Activated CD4-positive, alpha-beta memory T cell treated with anti-CD3 and anti-CD28 coated beads, Interleukin-2, amount 10 ng/mL, durations not matched to agents 7 days and 5 days (primary cell): Measurements from ENCODE around the gene PATL2. TPM values are rescaled to one million over a fixed set of nuclear protein-coding genes. Genes with fewer than 3 reads are reported as not detected.
"Not testable (repeated sequence)": the region's sequence is repeated elsewhere in the genome, so short reads cannot be mapped to it uniquely, and the experiment has no call there.

Experiments used
- CTCF ChIA-PET: fragments of 350-600 bp; sonication (Branson Sonifier 250); formaldehyde crosslinking; loops from one replicate; lab custom pipeline; 2021; ENCODE audit warnings: antibody characterized with exemption, inconsistent platforms; lab: Charles Lee
- POLR2A ChIA-PET: fragments of 350-600 bp; sonication (Branson Sonifier 250); formaldehyde crosslinking; loops from one replicate; lab custom pipeline; 2021; ENCODE audit warnings: antibody characterized with exemption; lab: Charles Lee
- DNase-seq: peaks from one replicate; pipeline ENCODE4 v3.0.0-alpha.2; 2020
- H3K27ac Mint-ChIP-seq: one replicate; pipeline ENCODE4 v1.8.0; 2021; ENCODE audit warnings: mild to moderate bottlenecking, mixed read lengths
- H3K27me3 Mint-ChIP-seq: one replicate; pipeline ENCODE4 v1.8.0; 2021; ENCODE audit warnings: mixed read lengths
- H3K36me3 Mint-ChIP-seq: one replicate; pipeline ENCODE4 v1.8.0; 2021; ENCODE audit warnings: low read depth, mixed read lengths
- H3K4me1 Mint-ChIP-seq: one replicate; pipeline ENCODE4 v1.8.0; 2021; ENCODE audit warnings: mixed read lengths
- H3K4me3 Mint-ChIP-seq: one replicate; pipeline ENCODE4 v1.8.0; 2021; ENCODE audit warnings: mild to moderate bottlenecking, mixed read lengths
- H3K9me3 Mint-ChIP-seq: one replicate; pipeline ENCODE4 v1.8.0; 2021; ENCODE audit warnings: mixed read lengths
- total RNA-seq, 2 experiments: library from RNA; stranded (reverse); gene quantifications; one replicate each; pipeline ENCODE4 v1.2.3, GENCODE V29; 2021

PATL2 gene
- total RNA-seq, 2 experiments from 2014 or later, result 36.3 to 36.8 TPM

GRCh38 chr15:44633603-44634002 lies 77.5 kb downstream of the PATL2 start:
- H3K36me3 Mint-ChIP-seq, result peaks cover 55% of the 10 kb centered on the region
- ChIA-PET POLR2A (interaction anchor here (0.9 to 1.8 kb wide), 3 partner anchors 29 to 96 kb away, joined by 3 to 6 read pairs (median 4); partner anchors contain the start of genes B2M, PATL2 and SPG11), CTCF (interaction anchor here (1.3 to 1.6 kb wide), 2 partner anchors 26 to 29 kb away, joined by 3 to 6 read pairs; partner anchors contain the start of gene SPG11)
- no peaks in the 10 kb centered on the region for H3K27me3 Mint-ChIP-seq
- H3K4me1 Mint-ChIP-seq, result peaks cover 17% of the 10 kb centered on the region
- H3K27ac Mint-ChIP-seq, result peak overlapping the region; percentile 59
- no peak overlapping the region for H3K4me3 Mint-ChIP-seq
- DNase-seq, result no peak
- H3K9me3 Mint-ChIP-seq, result peaks cover 2% of the 10 kb centered on the region

GRCh38 chr15:44625286-44625685 lies 85.8 kb downstream of the PATL2 start:
- H3K4me3 Mint-ChIP-seq, DNase-seq, H3K27me3 Mint-ChIP-seq, H3K4me1 Mint-ChIP-seq, H3K27ac Mint-ChIP-seq, H3K9me3 Mint-ChIP-seq: not testable (repeated sequence)
- POLR2A ChIA-PET, result interaction anchor here (0.6 kb wide), 1 partner anchor 12 kb away, joined by 3 read pairs; no protein-coding TSS in a partner anchor
- CTCF ChIA-PET, result interaction anchor here (0.6 to 1.2 kb wide), 2 partner anchors 31 to 882 kb away, joined by 3 read pairs; no protein-coding TSS in a partner anchor
- peaks cover 68% of the 10 kb centered on the region for H3K36me3 Mint-ChIP-seq

DNA sequence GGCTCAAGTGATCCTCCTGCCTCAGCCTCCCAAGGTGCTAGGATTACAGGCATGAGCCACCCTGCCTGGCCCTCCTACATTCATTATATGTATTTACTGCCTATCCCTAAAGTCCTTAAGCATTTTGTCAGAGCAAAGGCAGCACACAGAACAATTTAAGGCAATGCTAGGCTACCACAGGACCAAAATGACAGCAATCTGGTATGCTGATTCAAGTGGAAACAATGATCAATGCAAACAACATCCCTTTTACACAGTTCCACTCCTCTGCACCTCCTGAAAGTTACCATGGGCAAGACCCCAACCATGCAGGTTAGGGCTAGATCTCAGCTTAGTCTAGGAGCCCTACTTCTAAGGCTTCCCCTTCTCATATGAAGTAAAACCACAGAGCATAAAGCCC lies 87.9 kb downstream of the PATL2 start:
- Mint-ChIP-seq H3K27me3 (no peaks in the 10 kb centered on the region), H3K4me3 (no peak overlapping the region), H3K36me3 (peaks cover 63% of the 10 kb centered on the region), H3K9me3 (no peaks in the 10 kb centered on the region), H3K27ac (no peak overlapping the region), H3K4me1 (peaks cover 7% of the 10 kb centered on the region)
- ChIA-PET POLR2A (interaction anchor here (0.5 to 0.6 kb wide), 2 partner anchors 113 to 813 kb away, joined by 3 read pairs; partner anchors contain the start of gene TRIM69), CTCF (interaction anchor here (0.6 kb wide), 1 partner anchor 8 kb away, joined by 4 read pairs; no protein-coding TSS in a partner anchor)
- DNase-seq, result no peak

- peaks cover 4% of the 10 kb centered on the region for H3K4me1 Mint-ChIP-seq
- H3K27ac Mint-ChIP-seq, result no peak overlapping the region
- H3K9me3 Mint-ChIP-seq, result no peaks in the 10 kb centered on the region
- H3K4me3 Mint-ChIP-seq, result no peak overlapping the region
- ChIA-PET POLR2A (no interaction called here), CTCF (interaction anchor here (0.5 to 1.9 kb wide), 2 partner anchors 35 to 400 kb away, joined by 3 to 7 read pairs; no protein-coding TSS in a partner anchor)
- DNase-seq, result no peak
- peaks cover 68% of the 10 kb centered on the region for H3K36me3 Mint-ChIP-seq
- no peaks in the 10 kb centered on the region for H3K27me3 Mint-ChIP-seq
Observed at GRCh38 chr15:44620081-44620480, 91.0 kb downstream of the PATL2 start.

GRCh38 chr15:44616974-44617373 lies 94.1 kb downstream of the PATL2 start:
- H3K27me3 Mint-ChIP-seq, result no peaks in the 10 kb centered on the region
- peaks cover 70% of the 10 kb centered on the region for H3K36me3 Mint-ChIP-seq
- ChIA-PET CTCF (no interaction called here), POLR2A (no interaction called here)
- no peak overlapping the region for H3K27ac Mint-ChIP-seq
- no peaks in the 10 kb centered on the region for H3K4me1 Mint-ChIP-seq
- DNase-seq, result no peak
- no peak overlapping the region for H3K4me3 Mint-ChIP-seq
- H3K9me3 Mint-ChIP-seq, result no peaks in the 10 kb centered on the region

Other genes starting within 250 kb of the PATL2 start
- 10 to 100 TPM; 70.6 to 87.8 TPM for gene EIF3J, start 174.2 kb downstream of the PATL2 start, total RNA-seq
- gene SPG11, start 47.7 kb downstream of the PATL2 start, total RNA-seq, result 10 to 100 TPM; 76.9 to 84.4 TPM
- 1,000 to 10,000 TPM; 9,723 to 9,975 TPM for gene B2M, start 194 bp upstream of the PATL2 start, total RNA-seq
- gene TRIM69, start 25.2 kb upstream of the PATL2 start, total RNA-seq, result 10 to 100 TPM; 83.4 to 88.2 TPM
- gene TERB2, start 245.4 kb upstream of the PATL2 start, total RNA-seq, result not detected